Motor neuron (in vitro differentiated cells): ENCODE data around the gene FARS2. TPM values are rescaled to one million over a fixed set of nuclear protein-coding genes. Genes with fewer than 3 reads are reported as not detected.

ENCODE experiments used
- ATAC-seq, 8 experiments: fragments of 200-7000 bp; cut with Tn5 transposase; replicated peaks in 6 of 8; 2 replicates each; pipeline ENCODE4 v1.8.0; 2021; ENCODE audit warnings: mild to moderate bottlenecking in 8 of 8, moderate library complexity in 8 of 8
- H3K27ac ChIP-seq, 2 donors: fragments of 250-450 bp; sonication (Bioruptor Pico); 2 replicates each; pipeline ENCODE4 v1.9.0; 2021; ENCODE audit warnings: antibody characterized with exemption in 2 of 2, mild to moderate bottlenecking in 2 of 2, moderate library complexity in 1 of 2
- H3K4me1 ChIP-seq, 2 donors: fragments of 250-450 bp; sonication (Bioruptor Pico); replicated peaks in 1 of 2; 2 replicates each; pipeline ENCODE4 v1.6.1; 2021; ENCODE audit warnings: antibody characterized with exemption in 2 of 2, mild to moderate bottlenecking in 2 of 2, moderate library complexity in 1 of 2
- H3K4me3 ChIP-seq, 5 donors: fragments of 250-450 bp; sonication (Bioruptor Pico); 2 replicates each; pipeline ENCODE4 v1.9.0; 2021; ENCODE audit warnings: antibody characterized with exemption in 5 of 5, mild to moderate bottlenecking in 5 of 5, moderate library complexity in 4 of 5
- WGBS, 10 experiments: fragments of 450-650 bp; shearing (Covaris generic); methylation state at CpG; one replicate each; pipeline ENCODE4 v1.0.0; 2022; 5-methylcytosine and 5-hydroxymethylcytosine counted together
- in situ Hi-C, 9 experiments: fragments of 400-800 bp; cut with MboI; loops; one replicate each; pipeline ENCODE4 v1.15.0; 2021; ENCODE audit warnings: low sequenced_read_pairs in 9 of 9, low pct_unique_long_range_greater_than_20kb in 2 of 9; ENCODE audit not compliant: unreplicated experiment in 9 of 9
- total RNA-seq, 8 experiments: library from RNA; unstranded; fragments of 300-600 nt; gene quantifications; 2 replicates each; pipeline versions ENCODE4 v1.2.3 to v1.2.4, GENCODE V29; 2022

FARS2 gene
- total RNA-seq, 8 experiments from 2014 or later, result 10.9 to 24.1 (median 15.6) TPM

DNA sequence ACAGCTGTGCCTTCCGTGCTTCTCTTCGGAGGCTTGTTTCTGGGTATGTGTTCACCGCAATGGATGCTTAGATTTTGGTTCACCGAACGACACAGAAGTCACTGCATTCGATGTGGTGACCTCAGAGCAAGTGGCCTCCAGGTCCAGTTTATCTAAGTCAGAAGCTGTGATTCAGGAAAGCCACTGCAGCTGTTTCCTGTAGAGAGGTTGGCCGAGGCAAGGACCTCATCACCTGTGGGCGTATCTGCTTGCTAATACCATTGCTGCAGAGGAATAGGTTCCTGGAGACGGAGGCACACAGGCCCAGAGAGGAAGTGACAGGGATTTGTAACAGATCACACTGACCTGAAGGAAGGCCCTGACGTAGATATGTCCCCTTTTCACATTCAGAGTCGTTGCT lies 82.7 kb downstream of the FARS2 start:
- H3K4me1 ChIP-seq, result no peaks in the 10 kb centered on the region
- peak in 1 of 8 experiments; percentile 31 for ATAC-seq
- H3K27ac ChIP-seq, result no peak overlapping the region
- in situ Hi-C loops, result no loop called here
- 78 to 100% (median 89%) methylated on average over 1 to 9 of the region's 11 CpGs; no CpG with 5 or more reads in 5 of the 10 experiments for WGBS, 10 experiments
- no peak overlapping the region for H3K4me3 ChIP-seq

DNA sequence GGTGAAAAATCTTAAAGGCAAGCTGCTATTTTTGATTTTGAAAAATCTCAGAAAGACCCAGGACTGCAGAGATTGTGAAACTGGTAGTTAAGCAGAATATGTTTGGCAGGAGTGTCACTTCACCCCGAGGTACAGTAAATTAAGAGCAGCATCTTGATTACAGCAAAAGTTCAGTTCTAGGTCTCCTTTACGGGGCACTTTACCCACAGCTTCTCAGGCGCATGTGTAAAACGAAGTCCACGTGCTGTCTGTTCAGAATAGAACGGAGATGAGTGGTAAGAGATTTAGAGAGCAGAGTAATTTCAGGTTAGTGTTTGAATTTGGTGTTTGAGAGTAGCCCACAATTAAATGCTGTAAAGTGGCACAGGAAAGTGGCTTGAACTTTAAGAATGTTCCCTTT lies 84.0 kb downstream of the FARS2 start:
- in situ Hi-C loops, result no loop called here
- Histone ChIP-seq H3K4me3 (no peak overlapping the region), H3K27ac (no peak overlapping the region), H3K4me1 (no peaks in the 10 kb centered on the region)
- WGBS, 10 experiments, result 25 to 100% (median 88%) methylated on average over 1 to 6 of the region's 6 CpGs; no CpG with 5 or more reads in 2 of the 10 experiments
- no peak for ATAC-seq

DNA sequence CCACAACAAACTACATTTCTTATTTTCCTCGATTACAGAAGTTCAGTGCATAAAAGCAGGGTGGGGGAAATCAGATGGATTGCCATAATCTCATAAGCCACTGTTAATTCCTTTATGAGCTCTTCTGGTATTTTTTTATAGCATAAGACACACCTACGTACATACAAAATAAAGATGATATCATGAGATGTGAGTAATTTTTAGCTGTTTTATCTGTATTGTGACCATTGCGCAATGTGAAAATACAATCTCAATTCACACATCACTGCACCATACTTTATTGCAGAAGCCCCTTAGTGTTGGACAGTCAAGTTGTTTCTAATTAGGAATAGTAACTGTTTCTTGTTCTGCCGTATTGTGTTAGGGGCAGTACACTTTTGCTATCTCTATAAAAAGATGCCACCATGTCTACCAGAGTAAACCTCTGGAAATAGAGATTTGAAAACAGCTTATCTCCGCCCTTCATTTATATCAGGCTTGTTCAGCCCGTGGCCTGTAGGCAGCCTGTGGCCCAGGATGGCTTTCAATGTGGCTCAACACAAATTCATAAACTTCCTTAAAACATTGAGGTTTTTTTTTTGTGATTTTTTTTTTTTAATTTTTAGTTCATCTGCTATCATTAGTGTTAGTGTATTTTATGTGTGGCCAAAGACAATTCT lies 90.4 kb downstream of the FARS2 start:
- WGBS, 10 experiments, result 80 to 100% (median 87%) methylated on average over 2 to 6 of the region's 6 CpGs; no CpG with 5 or more reads in 1 of the 10 experiments

DNA sequence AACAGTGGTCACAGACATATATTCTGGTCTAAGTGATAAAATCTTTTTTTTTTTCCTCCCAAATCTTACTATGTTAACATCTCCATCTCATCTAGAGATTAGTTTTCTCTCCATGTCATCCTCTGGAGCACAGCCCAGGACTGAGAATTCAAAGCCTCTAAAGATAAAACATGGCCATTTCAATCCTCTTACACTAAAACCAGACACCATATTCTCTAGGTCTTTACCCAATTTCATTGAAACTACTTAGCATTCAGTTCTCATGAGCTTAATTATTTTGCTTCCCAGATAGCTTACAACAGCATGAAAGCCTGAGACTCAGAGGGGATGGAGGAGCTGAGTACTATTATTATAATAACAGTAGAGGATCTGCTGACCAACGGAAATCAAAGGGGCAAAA lies 92.7 kb downstream of the FARS2 start:
- no peaks in the 10 kb centered on the region for H3K4me1 ChIP-seq
- no peak for ATAC-seq
- no peak overlapping the region for H3K27ac ChIP-seq
- WGBS, 10 experiments, result 60 to 100% (median 86%) methylated on average over 1 of the region's 1 CpG; no CpG with 5 or more reads in 5 of the 10 experiments
- H3K4me3 ChIP-seq, result no peak overlapping the region
- in situ Hi-C loops, result no loop called here

More for the DNA sequence above, 90.4 kb downstream of the FARS2 start:
- ATAC-seq, result no peak
- no peaks in the 10 kb centered on the region for H3K4me1 ChIP-seq
- no peak overlapping the region for H3K4me3 ChIP-seq
- in situ Hi-C loops, result no loop called here
- H3K27ac ChIP-seq, result no peak overlapping the region

GRCh38 chr6:5357486-5357885 lies 96.2 kb downstream of the FARS2 start:
- WGBS, 10 experiments, result 43 to 100% (median 95%) methylated on average over 1 of the region's 1 CpG; no CpG with 5 or more reads in 4 of the 10 experiments
- ATAC-seq, result no peak
- in situ Hi-C loops, result no loop called here

DNA sequence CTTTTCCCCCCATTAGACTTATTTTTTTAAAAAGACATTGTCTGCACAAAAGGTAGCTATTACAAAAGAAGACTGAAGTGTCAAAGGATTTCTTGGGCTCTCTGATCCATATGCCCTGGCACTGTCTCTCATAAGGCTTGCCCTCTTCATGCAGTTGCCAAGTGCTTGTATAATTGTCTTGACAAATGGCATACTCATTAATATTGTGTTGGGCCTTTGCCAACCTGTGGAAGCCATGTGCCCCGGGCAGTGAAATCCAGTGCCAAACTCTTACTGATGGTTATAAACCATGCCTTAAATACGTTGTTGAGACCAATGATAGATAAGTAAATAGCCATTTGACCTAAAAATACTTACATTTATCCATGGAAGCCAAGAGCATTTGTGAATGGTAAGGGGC lies 98.1 kb downstream of the FARS2 start:
- ATAC-seq, result peak in 1 of 8 experiments; percentile 47
- 55 to 100% (median 83%) methylated on average over 1 to 2 of the region's 2 CpGs; no CpG with 5 or more reads in 3 of the 10 experiments for WGBS, 10 experiments
- Histone ChIP-seq H3K4me3 (no peak overlapping the region), H3K27ac (no peak overlapping the region), H3K4me1 (peaks cover 3 to 14% of the 10 kb centered on the region in 2 donors)
- in situ Hi-C loops, result no loop called here

More at GRCh38 chr6:5357486-5357885, 96.2 kb downstream of the FARS2 start:
- no peak overlapping the region for H3K4me3 ChIP-seq
- H3K27ac ChIP-seq, result no peak overlapping the region
- peaks cover 3 to 14% of the 10 kb centered on the region in 2 donors for H3K4me1 ChIP-seq

GRCh38 chr6:5361396-5361795 lies 100.1 kb downstream of the FARS2 start:
- no peak for ATAC-seq
- WGBS, 10 experiments, result 67 to 100% (median 91%) methylated on average over 1 to 2 of the region's 2 CpGs; no CpG with 5 or more reads in 4 of the 10 experiments
- H3K4me1 ChIP-seq, result peaks cover 3 to 14% of the 10 kb centered on the region in 2 donors
- no peak overlapping the region for H3K4me3 ChIP-seq
- H3K27ac ChIP-seq, result no peak overlapping the region
- in situ Hi-C loops, result no loop called here

DNA sequence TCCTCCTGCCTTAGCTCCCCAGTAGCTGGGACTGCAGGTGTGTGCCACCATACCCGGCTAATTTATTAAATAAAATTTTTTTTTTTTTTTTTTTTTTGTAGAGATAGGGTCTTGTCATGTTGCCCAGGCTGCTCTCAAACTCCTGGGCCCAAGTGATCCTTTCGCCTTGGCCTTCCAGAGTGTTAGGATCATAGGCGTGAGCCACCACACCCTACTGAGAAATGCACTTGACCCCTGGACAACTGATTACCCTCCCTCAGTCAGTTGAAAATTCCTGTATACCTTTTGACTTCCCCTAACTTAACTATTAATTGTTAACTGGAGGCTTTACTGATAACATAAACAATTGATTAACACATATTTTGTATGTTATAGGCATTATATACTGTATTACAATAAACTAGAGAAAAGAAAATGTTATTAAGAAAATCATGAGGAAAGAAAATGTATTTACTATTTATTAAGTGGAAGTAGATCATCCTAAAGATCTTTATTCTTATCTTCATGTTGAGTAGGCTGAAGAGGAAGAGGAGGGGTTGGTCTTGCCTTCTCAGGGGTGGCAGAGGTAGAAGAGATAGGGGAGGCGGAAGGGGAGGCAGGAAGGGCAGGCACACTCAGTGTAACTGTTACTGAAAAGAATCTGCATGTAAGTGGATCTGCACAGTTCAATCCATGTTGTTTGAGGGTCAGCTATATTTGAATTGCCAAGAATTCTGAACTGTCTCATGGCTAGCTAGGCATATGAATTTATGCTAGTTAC lies 104.3 kb downstream of the FARS2 start:
- ATAC-seq, result no peak
- H3K4me1 ChIP-seq, result peaks cover 3 to 14% of the 10 kb centered on the region in 2 donors
- no peak overlapping the region for H3K27ac ChIP-seq
- in situ Hi-C loops, result no loop called here
- 80 to 100% (median 100%) methylated on average over 1 to 3 of the region's 4 CpGs; no CpG with 5 or more reads in 2 of the 10 experiments for WGBS, 10 experiments
- H3K4me3 ChIP-seq, result no peak overlapping the region

DNA sequence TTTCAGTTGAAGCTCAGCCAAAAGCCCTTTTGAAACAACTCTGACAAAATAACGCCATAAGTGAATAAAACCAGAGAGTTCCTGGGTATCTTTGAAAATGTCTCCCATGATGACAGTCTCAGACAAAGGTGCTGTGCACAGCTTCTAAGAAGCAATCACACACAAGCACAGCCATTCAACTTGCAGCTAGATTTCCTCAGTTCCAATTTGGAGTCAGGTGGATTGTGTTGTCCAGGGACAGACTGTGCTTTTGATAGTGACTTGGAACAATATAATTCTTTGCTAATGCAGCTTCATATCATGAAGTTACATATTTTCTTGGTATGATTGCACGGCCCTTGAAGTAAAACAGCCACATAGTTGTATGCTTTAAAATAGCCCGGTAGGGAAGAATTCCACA lies 105.6 kb downstream of the FARS2 start:
- WGBS, 10 experiments, result 86 to 100% (median 94%) methylated on average over 1 to 3 of the region's 3 CpGs; no CpG with 5 or more reads in 3 of the 10 experiments
- Histone ChIP-seq H3K4me3 (no peak overlapping the region), H3K27ac (no peak overlapping the region), H3K4me1 (peaks cover 0 to 6% of the 10 kb centered on the region in 2 donors)
- ATAC-seq, result no peak
- in situ Hi-C loops, result no loop called here

DNA sequence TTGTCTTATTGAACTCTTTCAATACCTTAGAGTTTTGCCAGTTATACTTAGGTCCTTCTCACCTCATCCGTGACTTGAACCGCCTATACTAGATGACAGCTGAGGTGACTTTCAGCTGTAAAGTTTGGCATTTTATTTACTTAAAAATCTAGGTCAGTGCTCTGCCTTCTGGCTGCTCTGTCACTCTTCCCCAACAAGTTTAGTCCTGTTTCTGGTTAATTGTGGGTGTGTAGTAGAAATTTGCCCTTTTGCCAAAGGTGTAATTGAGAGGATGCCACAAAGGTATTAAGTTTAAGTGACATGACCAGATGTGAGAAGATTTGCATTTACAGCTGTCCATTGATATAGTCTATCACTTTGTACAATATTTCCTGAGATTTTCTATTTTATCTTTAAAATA lies 106.2 kb downstream of the FARS2 start:
- H3K4me3 ChIP-seq, result no peak overlapping the region
- peaks cover 0 to 6% of the 10 kb centered on the region in 2 donors for H3K4me1 ChIP-seq
- in situ Hi-C loops, result no loop called here
- 75 to 100% (median 88%) methylated on average over 2 of the region's 2 CpGs; no CpG with 5 or more reads in 4 of the 10 experiments for WGBS, 10 experiments
- no peak for ATAC-seq
- no peak overlapping the region for H3K27ac ChIP-seq

- ATAC-seq, result no peak
- Histone ChIP-seq H3K27ac (no peak overlapping the region), H3K4me3 (no peak overlapping the region), H3K4me1 (peaks cover 0 to 6% of the 10 kb centered on the region in 2 donors)
- in situ Hi-C loops, result no loop called here
- WGBS, 10 experiments, result 71 to 100% (median 100%) methylated on average over 1 to 2 of the region's 2 CpGs; no CpG with 5 or more reads in 1 of the 10 experiments
These were observed 112.1 kb downstream of the FARS2 start for GRCh38 chr6:5373430-5373829.

DNA sequence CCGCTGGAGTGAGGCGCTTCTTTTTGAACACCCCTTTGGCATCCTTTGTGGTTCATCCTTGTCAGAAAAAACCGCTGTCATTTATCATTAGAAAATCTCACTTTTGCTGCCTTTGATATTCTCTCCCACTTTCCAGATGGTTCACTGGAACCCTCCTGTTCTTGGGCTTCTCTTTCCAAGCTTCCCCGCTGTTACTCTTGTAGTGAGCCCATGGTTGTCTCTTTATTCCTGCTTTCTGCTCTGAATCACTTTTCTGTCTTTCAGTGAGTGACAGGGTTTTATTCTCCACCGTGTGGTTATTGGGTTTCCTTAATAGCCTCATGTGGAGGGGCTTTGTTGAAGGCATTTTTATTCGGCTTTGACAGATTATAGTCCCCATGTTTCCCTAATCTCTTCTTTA lies 117.0 kb downstream of the FARS2 start:
- peaks cover 0 to 2% of the 10 kb centered on the region in 2 donors for H3K4me1 ChIP-seq
- WGBS, 10 experiments, result 10 to 88% (median 43%) methylated on average over 2 to 6 of the region's 6 CpGs
- H3K27ac ChIP-seq, result no peak overlapping the region
- H3K4me3 ChIP-seq, result no peak overlapping the region
- ATAC-seq, result no peak
- in situ Hi-C loops, result loop anchor here in 2 of 9 experiments (25.0 kb wide), 2 partner anchors 241 to 316 kb away; no protein-coding TSS in a partner anchor

GRCh38 chr6:5379647-5380242 lies 118.4 kb downstream of the FARS2 start:
- H3K27ac ChIP-seq, result no peak overlapping the region
- no peak overlapping the region for H3K4me3 ChIP-seq
- in situ Hi-C loops, result loop anchor here in 2 of 9 experiments (25.0 kb wide), 2 partner anchors 242 to 317 kb away; no protein-coding TSS in a partner anchor
- 0 to 100% (median 70%) methylated on average over 1 to 3 of the region's 3 CpGs for WGBS, 10 experiments
- peaks cover 2 to 16% of the 10 kb centered on the region in 2 donors for H3K4me1 ChIP-seq
- ATAC-seq, result peak in 3 of 8 experiments; percentile 64 to 79 (median 67)
